Coronary artery (tissue), 2 donors: Measurements from ENCODE around the gene SLC1A4.

ENCODE experiments used
- DNase-seq: peaks from one replicate; pipeline ENCODE4 v3.0.0-alpha.2; 2017; ENCODE audit warnings: low spot score
- H3K27ac ChIP-seq, 2 donors: fragments of 200-600 bp; sonication (generic); one replicate each; pipeline ENCODE4 v1.5.1; 2016 to 2019
- H3K4me3 ChIP-seq: fragments of 200-600 bp; sonication (generic); 2 replicates; pipeline ENCODE4 v1.5.1; 2016; ENCODE audit warnings: mild to moderate bottlenecking, moderate library complexity
- TF ChIP-seq, protein P1 (sequence below): fragments of 200-600 bp; sonication (generic); IDR thresholded peaks from one replicate; pipeline ENCODE4 v1.5.1; 2019; ENCODE audit warnings: antibody characterized with exemption

The SLC1A4 gene

DNA sequence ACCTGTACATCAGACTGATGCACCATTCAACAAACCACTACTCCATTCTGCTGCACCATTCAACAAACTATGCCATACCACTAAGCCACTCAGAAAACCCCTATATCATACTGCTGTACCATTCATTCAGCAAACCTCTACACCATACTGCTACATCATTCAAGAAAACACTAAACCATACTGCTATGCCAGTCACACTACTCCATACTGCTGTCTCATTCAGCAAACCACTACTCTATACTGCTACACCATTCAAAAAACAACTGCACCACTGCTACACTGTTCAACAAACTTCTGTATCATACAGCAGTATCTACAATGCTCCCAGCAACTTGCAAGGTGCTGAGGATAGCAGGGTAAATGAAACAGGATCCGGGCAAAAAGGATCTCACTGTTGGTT, 12.9 kb upstream of the SLC1A4 start:
- DNase-seq = no peak
- Histone ChIP-seq H3K27ac (no peak overlapping the region), H3K4me3 (no peak overlapping the region)
- TF ChIP-seq, protein P1, sequence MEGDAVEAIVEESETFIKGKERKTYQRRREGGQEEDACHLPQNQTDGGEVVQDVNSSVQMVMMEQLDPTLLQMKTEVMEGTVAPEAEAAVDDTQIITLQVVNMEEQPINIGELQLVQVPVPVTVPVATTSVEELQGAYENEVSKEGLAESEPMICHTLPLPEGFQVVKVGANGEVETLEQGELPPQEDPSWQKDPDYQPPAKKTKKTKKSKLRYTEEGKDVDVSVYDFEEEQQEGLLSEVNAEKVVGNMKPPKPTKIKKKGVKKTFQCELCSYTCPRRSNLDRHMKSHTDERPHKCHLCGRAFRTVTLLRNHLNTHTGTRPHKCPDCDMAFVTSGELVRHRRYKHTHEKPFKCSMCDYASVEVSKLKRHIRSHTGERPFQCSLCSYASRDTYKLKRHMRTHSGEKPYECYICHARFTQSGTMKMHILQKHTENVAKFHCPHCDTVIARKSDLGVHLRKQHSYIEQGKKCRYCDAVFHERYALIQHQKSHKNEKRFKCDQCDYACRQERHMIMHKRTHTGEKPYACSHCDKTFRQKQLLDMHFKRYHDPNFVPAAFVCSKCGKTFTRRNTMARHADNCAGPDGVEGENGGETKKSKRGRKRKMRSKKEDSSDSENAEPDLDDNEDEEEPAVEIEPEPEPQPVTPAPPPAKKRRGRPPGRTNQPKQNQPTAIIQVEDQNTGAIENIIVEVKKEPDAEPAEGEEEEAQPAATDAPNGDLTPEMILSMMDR = no peak

DNA sequence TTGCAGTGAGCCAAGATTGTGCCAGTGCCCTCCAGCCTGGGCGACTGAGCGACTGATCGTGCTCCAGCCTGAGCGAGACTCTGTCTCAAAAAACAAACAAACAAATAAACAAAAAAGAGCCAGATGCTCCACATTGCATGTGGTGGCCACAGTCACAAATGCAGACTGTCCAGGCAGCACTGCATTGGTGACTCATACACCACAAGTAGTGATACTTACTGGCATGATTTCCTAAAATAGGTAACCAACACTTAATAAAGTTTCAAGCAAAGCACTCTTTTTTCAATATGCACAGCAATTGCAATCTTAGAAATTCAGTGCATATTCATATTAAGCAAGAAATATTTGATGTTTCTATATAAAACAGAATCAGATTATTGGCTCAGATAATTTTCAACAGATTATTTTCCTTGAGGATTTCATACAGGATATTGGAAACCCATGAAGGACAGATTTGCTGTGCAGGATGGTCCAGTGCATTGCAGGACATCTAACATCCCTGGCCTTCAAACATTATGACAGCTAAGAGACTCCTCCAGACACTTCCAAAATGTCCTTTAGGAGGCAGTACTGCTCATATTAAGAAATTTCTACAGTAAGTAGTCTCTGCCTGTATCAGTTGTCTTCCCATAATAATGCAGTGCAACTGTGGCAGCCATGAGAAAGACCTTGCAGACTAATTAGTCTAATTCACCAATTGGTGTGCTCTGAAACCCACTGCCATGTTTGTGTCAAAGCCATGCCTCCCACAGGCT, 10.5 kb upstream of the SLC1A4 start:
- H3K27ac ChIP-seq = no peak overlapping the region
- TF ChIP-seq, protein P1 = no peak
- H3K4me3 ChIP-seq = no peak overlapping the region
- no peak for DNase-seq

DNA sequence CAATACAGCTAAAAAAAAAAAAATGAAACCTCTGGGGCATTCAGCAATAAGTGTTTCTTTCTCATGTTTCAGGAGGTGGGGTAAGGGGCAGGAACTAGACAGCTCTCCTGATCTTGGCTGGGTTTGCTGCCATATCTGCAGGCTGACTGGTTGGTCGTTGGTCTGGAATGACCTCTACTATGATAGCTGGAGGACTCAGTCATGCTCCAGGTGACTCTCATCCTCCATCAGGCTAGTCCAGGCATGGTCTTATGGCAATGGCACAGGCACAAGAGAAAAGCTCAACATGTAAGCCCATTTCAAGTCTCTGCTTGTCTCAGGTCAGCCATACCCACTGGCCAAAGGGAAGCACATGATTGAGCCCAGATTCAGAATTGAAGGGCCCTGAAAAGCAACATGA, 9.5 kb upstream of the SLC1A4 start:
- no peak overlapping the region for H3K4me3 ChIP-seq
- no peak overlapping the region for H3K27ac ChIP-seq
- DNase-seq = no peak
- TF ChIP-seq, protein P1 = no peak

DNA sequence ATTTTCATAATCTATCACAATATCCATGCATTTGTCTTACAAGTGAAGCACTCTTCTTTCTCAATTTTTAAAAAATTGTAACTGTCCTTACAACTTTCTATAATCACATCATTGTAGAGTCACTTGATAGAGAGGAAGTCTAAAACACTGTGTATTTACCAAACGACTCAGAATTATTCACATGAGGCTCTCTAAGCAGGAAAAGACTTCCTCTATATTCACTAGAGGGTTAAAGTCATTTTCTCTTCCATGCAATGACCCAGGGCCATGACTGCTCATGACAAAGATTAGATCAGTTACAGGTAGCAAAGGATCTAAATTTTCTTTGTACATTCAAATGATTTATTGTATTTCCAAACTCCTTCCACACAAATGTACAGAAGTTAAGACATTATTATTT, 9.0 kb upstream of the SLC1A4 start:
- TF ChIP-seq, protein P1 = no peak
- no peak overlapping the region for H3K4me3 ChIP-seq
- H3K27ac ChIP-seq = no peak overlapping the region
- no peak for DNase-seq

DNA sequence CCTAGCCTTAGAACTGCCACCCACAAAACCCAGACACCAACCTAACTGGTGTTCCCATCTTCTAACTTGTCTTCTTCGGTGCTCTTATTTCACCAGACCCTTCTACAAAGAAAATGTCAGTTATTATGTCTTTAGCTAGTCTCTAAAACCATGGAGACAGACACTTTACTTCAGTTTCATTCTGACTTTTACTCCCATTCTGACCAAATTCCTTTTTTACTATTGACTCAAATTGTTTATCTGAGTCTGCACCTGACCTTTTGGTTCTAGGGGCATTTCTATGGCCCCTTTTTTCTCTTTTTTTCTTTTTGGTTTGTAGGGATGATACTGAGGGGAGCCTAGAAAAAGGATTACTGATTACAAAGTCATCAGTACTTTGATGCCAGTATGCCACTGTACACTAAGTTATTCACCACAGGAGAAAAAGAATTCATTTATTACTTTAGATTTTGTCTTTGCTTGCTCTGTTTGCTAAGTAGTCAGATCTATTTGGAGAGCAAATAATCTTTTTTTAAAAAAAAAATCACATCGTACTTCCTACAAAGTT, 6.8 kb upstream of the SLC1A4 start:
- no peak for DNase-seq
- TF ChIP-seq, protein P1 = no peak
- Histone ChIP-seq H3K27ac (no peak overlapping the region), H3K4me3 (no peak overlapping the region)

DNA sequence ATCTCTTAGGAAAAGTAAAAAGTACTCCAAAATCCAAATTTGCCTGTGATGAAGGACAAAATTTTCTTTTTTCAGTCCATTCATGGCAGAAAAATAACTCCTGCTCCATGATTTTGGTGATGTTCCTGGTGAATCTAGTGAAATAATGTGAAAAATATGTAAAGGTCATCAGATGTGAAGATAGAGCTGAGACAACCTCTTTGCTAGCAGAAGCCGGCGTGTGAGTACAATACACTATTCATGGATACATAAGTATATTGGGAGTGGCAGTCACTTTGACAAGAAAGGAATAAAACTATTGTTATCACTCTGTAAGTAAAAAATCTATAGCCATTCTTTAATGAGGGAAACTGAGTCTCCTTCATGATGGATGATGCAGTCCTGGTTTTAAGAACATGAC, 6.3 kb upstream of the SLC1A4 start:
- DNase-seq = no peak
- H3K27ac ChIP-seq = no peak overlapping the region
- TF ChIP-seq, protein P1 = no peak
- H3K4me3 ChIP-seq = no peak overlapping the region

DNA sequence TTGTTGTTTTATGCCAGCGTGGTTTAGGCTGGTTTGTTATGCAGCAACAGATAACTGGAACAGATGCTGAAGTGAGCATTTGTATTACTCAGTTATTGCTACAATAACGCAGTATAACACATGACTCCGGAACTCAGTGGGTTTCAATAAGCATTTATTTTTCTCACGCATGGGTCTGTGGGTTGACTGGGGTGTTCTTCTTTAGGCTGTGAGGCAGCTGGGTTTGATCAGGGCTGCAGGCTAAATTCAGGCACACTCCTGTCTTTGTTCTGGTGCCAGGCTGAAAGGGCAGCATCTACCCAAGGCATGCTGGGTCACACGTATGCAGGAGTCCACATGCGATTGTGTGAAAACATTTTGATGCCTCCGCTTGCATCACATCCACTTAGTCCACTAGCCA, 3.8 kb upstream of the SLC1A4 start:
- DNase-seq = no peak
- Histone ChIP-seq H3K27ac (no peak overlapping the region), H3K4me3 (no peak overlapping the region)
- TF ChIP-seq, protein P1 = no peak
